Endothelial cell of umbilical vein (primary cell): Measurements from ENCODE around the gene CCDC28A.

Source experiments
- EZH2 ChIP-seq: IDR thresholded peaks from 2 replicates; pipeline ENCODE4 v1.6.1; 2012; ENCODE audit warnings: borderline replicate concordance, low read depth, mild to moderate bottlenecking, moderate library complexity, low read length, inconsistent platforms; ENCODE audit not compliant: severe bottlenecking
- POLR2AphosphoS5 ChIP-seq: IDR thresholded peaks from 2 replicates; pipeline ENCODE4 v1.6.1; 2012; ENCODE audit warnings: low read depth, mild to moderate bottlenecking, control low read depth, low read length, moderate library complexity; ENCODE audit not compliant: insufficient read depth

GRCh38 chr6:138752017-138752416, 21.6 kb upstream of the CCDC28A start:
- TF ChIP-seq POLR2AphosphoS5 (no peak), EZH2 (no peak)
